Epithelial cell of prostate (primary cell): ENCODE results near the gene DDX4.

Source experiments
- DNase-seq: peaks from one replicate; pipeline ENCODE4 v3.0.0-alpha.2; 2011; ENCODE audit warnings: low read depth, low spot score
- H3K27ac ChIP-seq: fragments of 450-650 bp; 2 replicates; pipeline ENCODE4 v1.5.1; 2017; ENCODE audit warnings: mild to moderate bottlenecking

The DDX4 gene

DNA sequence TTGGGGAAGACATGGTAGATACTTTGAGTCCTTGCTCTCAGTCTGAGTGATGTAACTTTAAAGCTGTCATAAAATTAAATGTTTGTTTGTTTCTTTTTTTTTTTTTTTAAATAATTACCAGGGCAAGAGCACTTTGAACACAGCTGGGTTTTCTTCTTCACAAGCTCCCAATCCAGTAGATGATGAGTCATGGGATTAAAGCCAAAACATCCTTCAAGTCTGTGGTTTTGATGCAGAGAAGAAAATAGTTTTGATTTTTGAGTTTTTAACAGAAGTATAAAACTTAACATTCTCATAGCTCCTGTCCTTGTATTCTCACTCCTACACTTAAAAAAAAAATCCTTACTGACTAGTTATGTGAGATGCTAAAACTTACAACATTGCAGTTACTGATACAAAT is 78.5 kb downstream of the DDX4 start:
- DNase-seq: peak; percentile 29

DNA sequence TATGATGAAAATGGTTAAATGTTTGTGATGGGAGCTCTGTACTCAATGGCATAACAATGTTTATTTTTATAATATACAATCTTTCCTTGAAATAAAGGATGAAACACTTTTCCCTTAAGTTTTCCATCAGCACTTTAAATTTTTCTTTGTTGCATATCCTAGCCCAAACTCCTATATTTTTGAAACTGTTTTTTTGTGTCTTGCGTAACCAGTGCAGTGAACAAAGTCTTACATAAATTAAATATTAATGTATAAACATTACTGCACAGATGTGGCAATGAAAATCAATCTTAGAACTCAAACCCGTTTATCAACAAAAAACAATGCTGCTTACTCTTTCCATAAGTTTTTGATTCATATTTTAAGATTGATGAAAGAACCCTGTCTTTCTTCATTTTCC is 79.2 kb downstream of the DDX4 start:
- DNase-seq: no peak
- no peak overlapping the region for H3K27ac ChIP-seq

More for the DNA sequence above, 78.5 kb downstream of the DDX4 start:
- no peak overlapping the region for H3K27ac ChIP-seq

GRCh38 chr5:55820488-55820887 is 82.6 kb downstream of the DDX4 start:
- H3K27ac ChIP-seq: no peak overlapping the region
- no peak for DNase-seq

- no peak for DNase-seq
Observed at GRCh38 chr5:55821731-55822512, 84.1 kb downstream of the DDX4 start.

DNA sequence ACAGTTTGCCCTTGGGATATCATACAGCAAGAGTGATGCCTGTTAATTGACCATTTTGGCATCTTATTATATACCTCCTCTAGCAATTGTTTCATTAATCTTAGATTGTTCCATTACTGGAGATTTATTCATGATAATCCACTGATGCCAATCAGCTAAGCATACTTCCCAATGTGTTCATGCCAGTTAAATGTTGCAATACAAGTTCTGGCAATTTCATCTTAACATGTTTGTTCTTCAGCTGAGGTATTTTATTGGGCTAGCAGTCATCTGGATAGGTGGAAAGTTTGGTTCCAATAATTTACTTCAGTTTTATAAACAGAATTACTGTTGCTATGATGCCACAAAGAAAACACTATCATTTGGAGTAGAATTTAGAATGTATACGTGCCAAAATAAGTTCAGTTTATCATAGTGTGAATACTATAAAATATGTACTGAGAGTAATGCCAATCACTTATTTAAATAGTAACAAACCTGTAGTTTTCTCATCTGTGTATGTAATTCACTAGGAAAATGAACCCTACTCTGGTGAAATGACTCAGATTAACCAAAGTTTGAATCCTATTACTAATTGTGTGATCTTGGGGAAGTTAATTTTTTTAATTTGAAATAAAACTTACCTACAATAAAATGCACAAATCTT is 85.4 kb downstream of the DDX4 start:
- H3K27ac ChIP-seq: no peak overlapping the region
- DNase-seq: peak; percentile 27

More at GRCh38 chr5:55821731-55822512, 84.1 kb downstream of the DDX4 start:
- no peak overlapping the region for H3K27ac ChIP-seq

- H3K27ac ChIP-seq: no peak overlapping the region
- peak; percentile 16 for DNase-seq
Observed at GRCh38 chr5:55829956-55830355, 92.1 kb downstream of the DDX4 start.

DNA sequence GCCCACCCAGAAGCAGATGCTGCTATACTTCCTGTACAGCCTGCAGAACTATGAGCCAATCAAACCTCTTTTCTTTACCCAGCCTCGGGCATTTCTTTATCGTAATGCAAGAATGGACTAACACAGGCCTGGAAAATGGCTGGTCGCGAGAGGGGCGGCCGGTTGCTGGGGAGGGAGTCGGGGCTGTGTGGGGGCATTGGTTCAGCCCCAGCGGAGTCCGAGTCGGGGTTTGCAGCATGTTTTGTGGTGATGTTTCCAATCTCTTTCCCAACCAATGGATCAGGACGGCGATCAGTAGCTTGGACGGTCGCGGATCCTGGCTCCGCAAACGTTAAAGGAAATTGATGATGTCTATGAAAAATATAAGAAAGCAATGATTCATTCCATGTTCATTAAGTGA is 94.6 kb downstream of the DDX4 start:
- no peak overlapping the region for H3K27ac ChIP-seq
- DNase-seq: no peak

DNA sequence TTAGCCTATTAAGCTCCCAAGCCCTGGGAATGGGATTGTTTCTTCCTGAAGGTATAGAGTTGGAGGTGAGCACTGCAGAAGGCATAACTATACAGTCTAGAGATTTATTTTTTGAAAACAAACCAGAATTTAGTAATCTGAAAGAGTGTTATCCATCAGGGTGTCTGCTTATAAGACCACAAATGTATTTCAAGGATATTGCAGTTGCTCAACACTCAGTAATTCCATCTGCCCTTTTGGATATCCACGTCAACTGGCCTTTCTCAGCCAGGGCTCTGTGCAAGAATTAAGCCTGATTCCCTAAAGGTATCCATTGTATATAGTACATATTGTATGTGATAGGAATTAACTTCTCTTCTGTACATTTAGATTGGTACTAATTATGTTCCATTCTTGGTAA is 98.3 kb downstream of the DDX4 start:
- no peak overlapping the region for H3K27ac ChIP-seq
- no peak for DNase-seq

DNA sequence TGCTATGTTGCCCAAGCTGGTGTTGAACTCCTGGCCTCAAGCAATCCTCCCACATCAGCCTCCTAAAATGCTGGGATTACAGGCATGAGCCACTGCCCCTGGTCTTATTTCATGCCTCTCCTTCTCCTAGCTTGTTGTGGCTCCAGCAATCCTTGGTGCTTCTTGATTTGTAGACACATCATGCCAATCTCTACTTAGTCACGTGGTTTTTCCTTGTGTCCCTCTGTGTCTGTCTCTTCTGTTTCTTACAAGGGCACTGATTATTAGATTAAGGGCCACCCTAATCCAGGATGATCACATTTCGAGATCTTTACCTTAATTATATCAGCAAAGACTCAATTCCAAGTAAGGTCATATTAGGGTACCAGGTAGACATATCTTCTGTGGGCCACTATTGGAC is 104.1 kb downstream of the DDX4 start:
- H3K27ac ChIP-seq: no peak overlapping the region
- no peak for DNase-seq

DNA sequence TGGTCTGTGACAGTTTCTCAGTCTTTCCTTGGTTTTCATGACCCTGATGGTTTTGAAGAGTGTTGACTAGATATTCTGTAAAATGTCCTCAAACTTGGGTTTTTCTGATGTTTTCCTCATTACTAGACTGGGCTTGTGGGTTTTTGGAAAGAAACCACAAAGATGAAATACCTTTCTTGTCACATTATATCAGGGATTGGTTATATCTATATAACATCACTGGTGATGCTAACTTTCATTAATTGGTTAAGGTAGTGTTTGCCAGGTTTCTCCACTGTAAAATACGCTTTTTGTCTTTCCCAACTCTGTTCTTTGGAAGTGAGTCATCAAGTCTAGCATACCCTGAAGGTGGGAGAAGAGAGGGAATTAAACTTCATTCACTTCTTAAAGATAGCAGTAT is 110.0 kb downstream of the DDX4 start:
- DNase-seq: no peak
- no peak overlapping the region for H3K27ac ChIP-seq

DNA sequence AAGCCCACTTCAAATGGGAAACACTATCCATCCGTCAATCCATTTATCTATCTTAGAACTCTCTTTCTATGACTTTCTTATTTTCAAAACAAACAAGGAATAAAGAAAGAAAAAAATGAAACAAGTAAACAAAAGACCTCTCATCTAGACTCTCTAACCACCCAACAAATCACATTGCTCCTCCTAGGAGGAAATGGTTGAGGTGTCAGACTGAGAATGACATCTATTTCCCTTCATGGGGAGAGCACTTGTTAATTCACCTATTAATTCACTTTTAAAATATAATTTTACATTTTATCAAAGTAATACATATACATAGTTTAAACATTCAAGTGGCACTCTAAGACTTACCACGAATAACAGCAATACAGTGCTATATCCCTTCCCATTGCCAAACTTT is 110.9 kb downstream of the DDX4 start:
- no peak for DNase-seq
- H3K27ac ChIP-seq: no peak overlapping the region

DNA sequence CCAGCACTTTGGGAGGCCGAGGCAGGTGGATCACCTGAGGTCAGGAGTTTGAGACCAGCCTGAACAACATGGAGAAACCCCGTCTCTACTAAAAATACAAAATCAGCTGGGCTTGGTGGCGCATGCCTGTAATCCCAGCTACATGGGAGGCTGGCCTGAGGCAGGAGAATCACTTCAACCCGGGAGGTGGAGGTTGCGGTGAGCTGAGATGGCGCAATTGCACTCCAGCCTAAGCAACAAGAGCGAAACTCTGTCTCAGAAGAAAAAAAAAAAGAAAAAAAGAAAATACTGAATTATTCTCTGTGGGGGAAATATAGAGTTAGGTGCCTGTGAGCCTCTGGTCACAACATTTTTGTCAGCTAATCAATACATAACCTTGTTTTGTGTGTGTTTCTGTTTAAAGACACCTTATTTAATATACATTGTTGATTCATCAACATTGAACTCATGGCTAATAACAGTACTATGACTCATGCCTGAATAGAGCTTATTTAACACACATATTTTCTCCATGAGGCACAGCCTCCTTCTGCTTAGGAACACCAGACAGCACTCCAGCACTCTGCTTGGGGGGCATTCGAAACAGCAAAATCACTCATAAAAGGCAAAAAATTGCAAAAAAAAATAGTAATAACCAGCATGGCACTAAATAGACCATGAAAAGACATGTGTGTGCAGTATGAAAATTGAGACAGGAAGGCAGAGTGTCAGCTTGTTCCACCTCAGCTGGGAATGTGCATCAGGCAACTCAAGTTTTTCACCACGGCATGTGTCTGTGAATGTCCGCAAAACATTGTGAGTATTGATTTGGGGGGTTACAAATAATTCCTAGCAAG is 113.2 kb downstream of the DDX4 start, which contains the start of gene IL31RA:
TSS of gene IL31RA (plus strand) at position 519 of the 836 bp plus-strand sequence. CDS start at position 733, 214 bp downstream.
- peak; percentile 64 for DNase-seq
- H3K27ac ChIP-seq: peak within 1 kb of the TSS; percentile 65

GRCh38 chr5:55851675-55851979 is 113.8 kb downstream of the DDX4 start:
- peak overlapping the region; percentile 65 for H3K27ac ChIP-seq
- DNase-seq: no peak

DNA sequence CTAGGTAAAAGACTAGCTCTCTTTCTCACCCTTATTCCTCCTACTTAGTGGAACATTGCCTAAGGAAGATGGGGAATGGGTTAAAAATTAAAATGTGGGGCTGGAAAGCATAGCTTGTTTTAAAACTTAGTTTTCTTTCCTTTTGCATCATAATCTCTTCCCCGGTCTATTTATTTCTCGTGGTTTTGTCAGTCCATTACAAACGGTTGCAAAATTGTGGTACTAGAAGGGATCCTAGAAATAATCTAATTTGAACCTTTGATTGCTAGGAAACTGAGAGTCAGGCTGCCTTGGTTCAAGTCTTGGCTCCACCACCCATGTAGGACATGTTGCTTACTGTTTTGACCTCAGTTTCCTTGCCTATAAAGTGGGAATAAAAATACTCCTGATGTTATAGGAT is 114.6 kb downstream of the DDX4 start:
- peak overlapping the region; percentile 46 for H3K27ac ChIP-seq
- no peak for DNase-seq

- DNase-seq: no peak
- H3K27ac ChIP-seq: peak overlapping the region; percentile 46
Observed at GRCh38 chr5:55853041-55853670, 115.3 kb downstream of the DDX4 start.

GRCh38 chr5:55853818-55854217 is 116.0 kb downstream of the DDX4 start:
- H3K27ac ChIP-seq: peak overlapping the region; percentile 46
- no peak for DNase-seq

- no peak overlapping the region for H3K27ac ChIP-seq
- DNase-seq: no peak
Observed at GRCh38 chr5:55855509-55855908, 117.6 kb downstream of the DDX4 start.

- H3K27ac ChIP-seq: no peak overlapping the region
- no peak for DNase-seq
Observed at GRCh38 chr5:55856516-55857246, 118.8 kb downstream of the DDX4 start.

DNA sequence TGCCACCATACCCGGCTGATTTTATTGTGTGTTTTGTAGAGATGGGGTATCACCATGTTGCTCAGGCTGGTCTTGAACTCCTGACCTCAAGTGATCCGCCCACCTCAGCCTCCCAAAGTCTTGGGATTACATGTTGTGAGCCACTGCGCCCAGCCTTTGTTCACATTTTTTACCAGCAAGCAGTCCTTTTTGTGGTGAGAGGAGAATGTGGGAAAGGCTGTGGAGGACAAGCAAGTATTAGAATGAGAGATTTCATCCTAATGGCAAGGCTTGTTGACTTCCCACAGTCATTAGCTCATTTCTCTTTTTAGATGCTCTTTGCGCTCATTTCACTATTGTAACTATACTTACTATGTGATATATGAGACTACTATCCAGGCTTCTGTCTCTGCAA is 119.4 kb downstream of the DDX4 start:
- DNase-seq: no peak
- H3K27ac ChIP-seq: no peak overlapping the region

GRCh38 chr5:55858104-55858503 is 120.2 kb downstream of the DDX4 start:
- H3K27ac ChIP-seq: no peak overlapping the region
- DNase-seq: no peak
